ENCODE measurements around the gene PLXNB3.

The PLXNB3 gene

GRCh38 chrX:153825042-153825441, 61.0 kb downstream of the PLXNB3 start:
- DNase-seq (ENCODE audit: low read depth): no peak
- no peak overlapping the region for H3K4me3 ChIP-seq (ENCODE audit: low read length)
- no peak for TF ChIP-seq CTCF (conservative IDR thresholded peaks at IDR 0.05; ENCODE audit: low read depth, low read length)

Data from retinal pigment epithelial cell (primary cell).